Loucy (cell line): Measurements from ENCODE around the gene MEGF6.

ENCODE experiments used
- H2AFZ ChIP-seq: fragments of 200-600 bp; sonication (generic); 2 replicates; pipeline ENCODE4 v1.6.0; 2016; ENCODE audit warnings: antibody characterized with exemption, mild to moderate bottlenecking, low read length, moderate library complexity
- H3F3A ChIP-seq: fragments of 200-600 bp; 2 replicates; pipeline ENCODE4 v1.6.0; 2016; ENCODE audit warnings: antibody characterized with exemption, low read depth, mild to moderate bottlenecking
- H3K27me3 ChIP-seq: fragments of 200-600 bp; sonication (generic); 2 replicates; pipeline ENCODE4 v1.6.1; 2014; ENCODE audit warnings: low read length, mild to moderate bottlenecking; ENCODE audit not compliant: insufficient read depth, poor library complexity, severe bottlenecking
- H3K36me3 ChIP-seq: fragments of 200-600 bp; sonication (generic); 2 replicates; pipeline ENCODE4 v1.6.1; 2016; ENCODE audit warnings: low read length; ENCODE audit not compliant: insufficient read depth
- H3K4me1 ChIP-seq: fragments of 200-600 bp; sonication (generic); 2 replicates; pipeline ENCODE4 v1.5.1; 2014; ENCODE audit warnings: low read length, mild to moderate bottlenecking; ENCODE audit not compliant: insufficient read depth, poor library complexity, severe bottlenecking
- H3K4me2 ChIP-seq: fragments of 200-600 bp; sonication (generic); 2 replicates; pipeline ENCODE4 v1.6.0; 2014; ENCODE audit warnings: antibody characterized with exemption, low read length, low read depth, mild to moderate bottlenecking; ENCODE audit not compliant: poor library complexity, severe bottlenecking
- H3K4me3 ChIP-seq: fragments of 200-600 bp; sonication (generic); 2 replicates; pipeline ENCODE4 v1.5.1; 2014; ENCODE audit warnings: low read length, mild to moderate bottlenecking, mixed read lengths; ENCODE audit not compliant: poor library complexity, severe bottlenecking
- H3K79me2 ChIP-seq: fragments of 200-600 bp; sonication (generic); 2 replicates; pipeline ENCODE4 v1.6.1; 2014; ENCODE audit warnings: low read length; ENCODE audit not compliant: insufficient read depth
- H3K9ac ChIP-seq: fragments of 200-600 bp; sonication (generic); 2 replicates; pipeline ENCODE4 v1.6.0; 2014; ENCODE audit warnings: mild to moderate bottlenecking, low read depth, low read length, moderate library complexity; ENCODE audit not compliant: poor library complexity, severe bottlenecking
- H3K9me2 ChIP-seq: fragments of 200-600 bp; sonication (generic); replicated peaks from 2 replicates; pipeline ENCODE4 v1.6.1; 2016; ENCODE audit warnings: low read depth, low read length, mixed read lengths
- H3K9me3 ChIP-seq: fragments of 200-600 bp; sonication (generic); 2 replicates; pipeline ENCODE4 v1.6.1; 2014; ENCODE audit warnings: mild to moderate bottlenecking, antibody characterized with exemption, low read length, low read depth; ENCODE audit not compliant: insufficient read depth
- H4K20me1 ChIP-seq: fragments of 200-600 bp; sonication (generic); 2 replicates; pipeline ENCODE4 v1.6.0; 2014; ENCODE audit warnings: antibody characterized with exemption, low read length, mild to moderate bottlenecking; ENCODE audit not compliant: insufficient read depth, poor library complexity, severe bottlenecking
- CTCF ChIP-seq: fragments of 200-600 bp; sonication (generic); conservative IDR thresholded peaks from 2 replicates; pipeline ENCODE4 v1.5.1; 2014; ENCODE audit warnings: mild to moderate bottlenecking, antibody characterized with exemption, low read length
- EZH2phosphoT487 ChIP-seq: fragments of 200-600 bp; IDR thresholded peaks from 2 replicates; pipeline ENCODE4 v1.6.1; 2018; ENCODE audit warnings: antibody characterized with exemption, mild to moderate bottlenecking, moderate library complexity, borderline replicate concordance

Gene MEGF6

DNA sequence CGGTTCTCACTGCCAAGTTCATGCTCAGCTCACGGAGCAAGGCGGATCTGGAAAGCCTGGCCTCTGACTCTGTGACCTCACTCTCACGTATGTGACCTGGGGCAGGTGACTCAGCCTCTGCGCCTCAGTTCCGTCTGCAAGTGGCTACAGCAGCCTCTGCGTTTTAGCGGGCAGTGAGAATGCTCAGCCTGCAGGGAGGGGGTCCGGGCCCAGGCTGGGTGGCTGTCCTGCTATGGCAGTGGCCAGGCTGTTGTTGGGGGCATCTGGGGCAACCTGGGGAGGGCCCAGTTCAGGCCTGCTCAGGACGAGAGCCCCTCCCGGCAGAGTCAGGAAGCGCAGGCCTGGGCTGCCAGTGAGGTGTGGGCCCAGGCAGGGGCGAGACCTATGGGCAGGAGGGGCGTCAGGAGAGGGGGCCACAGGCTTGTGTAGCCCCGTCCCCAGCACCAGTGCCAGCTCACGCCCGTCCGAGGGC, 128.9 kb downstream of the MEGF6 start:
- no peaks in the 10 kb centered on the region for H3F3A ChIP-seq
- no peaks in the 10 kb centered on the region for H3K27me3 ChIP-seq
- no peak overlapping the region for H3K9ac ChIP-seq
- no peak overlapping the region for H3K4me2 ChIP-seq
- H3K9me2 ChIP-seq, result no peaks in the 10 kb centered on the region
- H3K9me3 ChIP-seq, result no peaks in the 10 kb centered on the region
- H3K4me1 ChIP-seq, result no peaks in the 10 kb centered on the region
- no peaks in the 10 kb centered on the region for H3K36me3 ChIP-seq
- no peaks in the 10 kb centered on the region for H4K20me1 ChIP-seq
- no peak overlapping the region for H2AFZ ChIP-seq
- H3K79me2 ChIP-seq, result no peaks in the 10 kb centered on the region
- H3K4me3 ChIP-seq, result no peak overlapping the region
- TF ChIP-seq EZH2phosphoT487 (no peak), CTCF (peak; percentile 23; the same call in 1 of the 2 replicates)

DNA sequence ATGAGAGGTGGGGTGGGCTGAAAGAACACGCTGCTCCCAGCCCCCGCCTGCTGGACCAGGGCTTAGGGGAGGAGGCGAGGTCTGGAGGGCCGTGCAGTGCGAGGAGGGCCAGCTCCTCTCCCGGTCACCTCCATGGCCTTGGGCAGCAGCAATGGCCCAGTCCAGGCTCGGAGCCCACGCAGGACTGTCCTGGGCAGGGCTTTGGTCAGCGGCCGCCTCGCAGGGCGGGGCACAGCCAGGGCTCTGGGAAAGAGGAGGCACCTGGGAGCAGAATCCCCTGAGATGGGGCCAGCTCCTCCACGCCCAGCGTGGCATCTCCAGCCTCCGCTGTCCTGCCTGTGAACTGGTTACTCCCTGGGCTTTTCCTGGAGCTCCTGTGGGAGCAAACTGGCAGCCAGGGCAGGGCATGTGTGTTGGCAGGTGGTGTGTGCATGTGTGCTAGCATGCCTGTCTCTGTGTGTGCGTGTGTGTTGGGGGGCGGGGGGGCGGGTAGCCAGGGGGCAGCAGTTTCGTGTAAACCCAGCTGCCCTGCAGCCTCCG, 129.4 kb downstream of the MEGF6 start:
- H2AFZ ChIP-seq, result no peak overlapping the region
- H3K27me3 ChIP-seq, result no peaks in the 10 kb centered on the region

DNA sequence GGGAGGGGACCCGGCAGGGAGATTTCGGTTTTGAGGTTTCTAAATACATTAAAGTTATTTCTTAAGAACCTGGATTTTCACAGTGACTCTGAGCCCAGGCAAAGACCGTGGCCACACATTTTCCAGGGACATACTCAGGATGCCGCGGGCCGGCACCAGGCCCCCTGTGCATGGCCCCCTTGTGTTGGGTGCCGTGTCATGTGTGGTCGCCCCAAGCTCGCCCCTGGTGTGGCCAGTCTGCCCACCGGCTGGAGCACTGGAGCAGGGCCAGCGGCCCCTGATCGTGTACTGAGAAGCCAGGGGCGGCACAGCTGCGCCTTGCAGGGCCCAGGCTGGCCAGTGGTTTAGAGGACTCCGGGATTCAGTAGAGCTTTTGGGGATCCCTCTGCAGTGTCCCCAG, 130.3 kb downstream of the MEGF6 start:
- Histone ChIP-seq H3K9me2 (no peaks in the 10 kb centered on the region), H3K4me3 (no peak overlapping the region), H3K9ac (no peak overlapping the region), H3F3A (no peaks in the 10 kb centered on the region), H4K20me1 (no peaks in the 10 kb centered on the region), H3K79me2 (no peaks in the 10 kb centered on the region), H3K4me2 (no peak overlapping the region), H3K9me3 (no peaks in the 10 kb centered on the region), H2AFZ (no peak overlapping the region), H3K36me3 (no peaks in the 10 kb centered on the region), H3K4me1 (no peaks in the 10 kb centered on the region), H3K27me3 (no peaks in the 10 kb centered on the region)
- TF ChIP-seq EZH2phosphoT487 (no peak), CTCF (no peak)

More for the DNA sequence above, 129.4 kb downstream of the MEGF6 start:
- Histone ChIP-seq H4K20me1 (no peaks in the 10 kb centered on the region), H3K9ac (no peak overlapping the region), H3K4me2 (no peak overlapping the region), H3K4me3 (no peak overlapping the region), H3K9me3 (no peaks in the 10 kb centered on the region), H3K9me2 (no peaks in the 10 kb centered on the region), H3K36me3 (no peaks in the 10 kb centered on the region), H3F3A (no peaks in the 10 kb centered on the region), H3K4me1 (no peaks in the 10 kb centered on the region), H3K79me2 (no peaks in the 10 kb centered on the region)
- no peak for TF ChIP-seq CTCF
- TF ChIP-seq EZH2phosphoT487, result no peak
